Kidney (tissue), 14 donors: ENCODE results near the gene FAM20C. TPM values are rescaled to one million over a fixed set of nuclear protein-coding genes. Genes with fewer than 3 reads are reported as not detected.

Experiments used
- DNase-seq, 5 donors: peaks; one replicate each; pipeline ENCODE4 v3.0.0-alpha.2; 2013 to 2020
- FAIRE-seq: peaks from 2 replicates; lab custom pipeline; 2012; peaks lifted over from hg19 to GRCh38; lab: Jason Lieb, UNC
- H3K27ac ChIP-seq, 2 donors: one replicate each; pipeline ENCODE4 v1.7.0; 2013; ENCODE audit warnings: low read depth in 2 of 2, low read length in 2 of 2, inconsistent platforms in 1 of 2
- H3K27me3 ChIP-seq: one replicate; pipeline ENCODE4 v1.7.1; 2013; ENCODE audit warnings: low read length, inconsistent platforms; ENCODE audit not compliant: control insufficient read depth, insufficient read depth
- H3K36me3 ChIP-seq, 3 donors: one replicate each; pipeline versions ENCODE4 v1.7.0 to v1.7.1; 2013; ENCODE audit warnings: low read length in 3 of 3, control low read depth in 1 of 3, inconsistent platforms in 1 of 3; ENCODE audit not compliant: insufficient read depth in 3 of 3, control insufficient read depth in 2 of 3
- H3K4me1 ChIP-seq, 3 donors: one replicate each; pipeline versions ENCODE4 v1.7.0 to v1.7.1; 2013; ENCODE audit warnings: low read length in 3 of 3, inconsistent platforms in 1 of 3, low read depth in 1 of 3; ENCODE audit not compliant: control insufficient read depth in 2 of 3, insufficient read depth in 2 of 3
- H3K4me3 ChIP-seq, 3 donors: one replicate each; pipeline versions ENCODE4 v1.7.0 to v1.8.1; 2013; ENCODE audit warnings: low read length in 3 of 3, control low read depth in 1 of 3, inconsistent platforms in 1 of 3
- H3K9ac ChIP-seq, 3 donors: one replicate each; pipeline versions ENCODE4 v1.7.0 to v1.7.1; 2013; ENCODE audit warnings: low read length in 3 of 3, control low read depth in 1 of 3, inconsistent platforms in 1 of 3
- H3K9me3 ChIP-seq, 3 donors: one replicate each; pipeline versions ENCODE4 v1.7.0 to v1.7.1; 2013; ENCODE audit warnings: low read length in 3 of 3, control low read depth in 1 of 3, inconsistent platforms in 1 of 3; ENCODE audit not compliant: control insufficient read depth in 2 of 3, insufficient read depth in 1 of 3
- intact Hi-C: fragments of 100-400 bp; cut with DNase I; formaldehyde crosslinking; loops from one replicate; pipeline ENCODE4 v1.11.1; 2022
- polyA plus RNA-seq: library from polyadenylated mRNA; stranded (reverse); fragments of 350-450 nt; fragmentation: Illumina TruSeq; extraction: RNeasy Lipid Tissue Mini Kit (QIAGEN cat#74804); gene quantifications from one replicate; pipeline ENCODE4 v1.2.3, GENCODE V29; 2014; ENCODE audit warnings: low read depth, low replicate concordance; ENCODE audit not compliant: insufficient read depth
- total RNA-seq: library from RNA; stranded (reverse); fragmentation: NEBNext Ultra II Directional; extraction: Animal tissue kit (Norgen Biotek cat#: 25700); gene quantifications from one replicate; pipeline ENCODE4 v1.2.1, GENCODE V29; 2021
- TF ChIP-seq, protein P1 (sequence below): IDR thresholded peaks from 3 replicates; pipeline ENCODE4 v1.5.1; 2012; ENCODE audit warnings: mild to moderate bottlenecking, moderate library complexity, borderline replicate concordance; ENCODE audit not compliant: insufficient read depth; ENCODE audit errors: extremely low read depth
- donor health status: control.
- donor health status: control.
- donor health status: control.
- donor health status: control.
- donor health status: control.
- donor health status: DM: yes; HTN: yes; CAD: no.
- donor health status: Normal renal cell carcinoma (clear cell type).

FAM20C gene
- total and polyA plus RNA-seq, 2 donors from 2014 or later = 84.9 to 114 TPM

DNA sequence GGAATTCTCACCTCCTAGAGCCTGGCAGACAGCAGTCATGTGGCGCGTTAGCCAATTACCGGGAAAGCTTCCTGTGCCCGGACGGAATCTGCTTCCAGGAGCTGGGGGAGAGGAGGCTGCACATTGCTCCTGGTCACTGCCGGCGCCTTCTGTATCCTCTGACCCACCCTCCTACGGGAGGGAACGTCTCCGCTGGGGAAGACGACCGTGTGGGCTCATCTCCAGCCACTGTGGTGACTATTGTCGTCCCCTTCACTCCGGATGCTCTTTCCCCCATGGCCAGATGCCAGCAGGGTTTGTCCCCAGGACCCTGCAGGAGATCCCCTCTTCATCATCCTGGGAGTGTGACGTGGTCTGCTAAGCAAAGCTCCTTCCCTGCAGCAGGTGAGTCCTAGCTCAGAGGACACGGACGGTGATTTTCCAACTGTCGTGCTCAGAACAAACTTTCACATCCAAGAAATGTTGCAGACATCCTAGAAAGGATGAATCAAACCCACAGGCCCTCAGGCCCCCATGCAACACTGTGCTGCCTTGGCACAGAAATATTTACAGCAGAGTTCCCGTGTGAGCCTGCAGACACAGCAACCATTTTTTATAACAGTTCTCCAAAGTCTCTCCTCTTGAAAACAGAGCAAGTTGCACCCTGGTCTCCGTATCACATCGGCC is 29.6 kb upstream of the FAM20C start:
- Histone ChIP-seq H3K4me3 (no peak overlapping the region), H3K27ac (no peak overlapping the region), H3K36me3 (no peaks in the 10 kb centered on the region), H3K27me3 (no peaks in the 10 kb centered on the region), H3K9me3 (no peaks in the 10 kb centered on the region), H3K4me1 (peaks cover 0 to 14% (median 9%) of the 10 kb centered on the region in 3 donors), H3K9ac (no peak overlapping the region)
- intact Hi-C loops = no loop called here
- DNase-seq (peak in 4 of 5 donors; percentile 41 to 75 (median 58)), FAIRE-seq (no peak)
- TF ChIP-seq, protein P1, sequence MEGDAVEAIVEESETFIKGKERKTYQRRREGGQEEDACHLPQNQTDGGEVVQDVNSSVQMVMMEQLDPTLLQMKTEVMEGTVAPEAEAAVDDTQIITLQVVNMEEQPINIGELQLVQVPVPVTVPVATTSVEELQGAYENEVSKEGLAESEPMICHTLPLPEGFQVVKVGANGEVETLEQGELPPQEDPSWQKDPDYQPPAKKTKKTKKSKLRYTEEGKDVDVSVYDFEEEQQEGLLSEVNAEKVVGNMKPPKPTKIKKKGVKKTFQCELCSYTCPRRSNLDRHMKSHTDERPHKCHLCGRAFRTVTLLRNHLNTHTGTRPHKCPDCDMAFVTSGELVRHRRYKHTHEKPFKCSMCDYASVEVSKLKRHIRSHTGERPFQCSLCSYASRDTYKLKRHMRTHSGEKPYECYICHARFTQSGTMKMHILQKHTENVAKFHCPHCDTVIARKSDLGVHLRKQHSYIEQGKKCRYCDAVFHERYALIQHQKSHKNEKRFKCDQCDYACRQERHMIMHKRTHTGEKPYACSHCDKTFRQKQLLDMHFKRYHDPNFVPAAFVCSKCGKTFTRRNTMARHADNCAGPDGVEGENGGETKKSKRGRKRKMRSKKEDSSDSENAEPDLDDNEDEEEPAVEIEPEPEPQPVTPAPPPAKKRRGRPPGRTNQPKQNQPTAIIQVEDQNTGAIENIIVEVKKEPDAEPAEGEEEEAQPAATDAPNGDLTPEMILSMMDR = no peak

DNA sequence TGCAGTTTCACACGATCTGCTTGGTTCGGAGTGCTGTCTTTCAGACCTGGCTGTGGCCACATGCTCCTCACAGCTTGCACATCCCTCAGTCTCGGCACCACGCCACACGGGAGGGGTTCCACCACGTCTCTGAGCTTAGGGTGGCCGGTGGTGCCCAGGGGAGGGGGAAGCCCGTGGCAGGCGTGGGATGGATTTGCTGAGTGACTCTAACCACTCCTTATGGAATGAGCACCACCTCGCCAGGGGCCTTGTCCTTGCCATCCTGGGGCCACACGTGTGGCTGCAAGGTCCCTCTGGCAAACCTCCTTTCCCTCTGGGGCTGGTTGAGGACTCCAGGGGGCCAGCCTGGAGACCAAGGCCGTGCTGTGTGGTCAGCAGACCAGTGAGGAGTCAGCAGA is 29.1 kb upstream of the FAM20C start:
- H3K9me3 ChIP-seq = no peaks in the 10 kb centered on the region
- H3K4me1 ChIP-seq = peaks cover 0 to 14% (median 9%) of the 10 kb centered on the region in 3 donors
- no peak overlapping the region for H3K27ac ChIP-seq
- no peaks in the 10 kb centered on the region for H3K27me3 ChIP-seq
- TF ChIP-seq, protein P1 = no peak
- FAIRE-seq = no peak
- H3K9ac ChIP-seq = no peak overlapping the region
- peak in 1 of 5 donors; percentile 74 for DNase-seq
- intact Hi-C loops = no loop called here
- no peaks in the 10 kb centered on the region for H3K36me3 ChIP-seq
- H3K4me3 ChIP-seq = no peak overlapping the region

DNA sequence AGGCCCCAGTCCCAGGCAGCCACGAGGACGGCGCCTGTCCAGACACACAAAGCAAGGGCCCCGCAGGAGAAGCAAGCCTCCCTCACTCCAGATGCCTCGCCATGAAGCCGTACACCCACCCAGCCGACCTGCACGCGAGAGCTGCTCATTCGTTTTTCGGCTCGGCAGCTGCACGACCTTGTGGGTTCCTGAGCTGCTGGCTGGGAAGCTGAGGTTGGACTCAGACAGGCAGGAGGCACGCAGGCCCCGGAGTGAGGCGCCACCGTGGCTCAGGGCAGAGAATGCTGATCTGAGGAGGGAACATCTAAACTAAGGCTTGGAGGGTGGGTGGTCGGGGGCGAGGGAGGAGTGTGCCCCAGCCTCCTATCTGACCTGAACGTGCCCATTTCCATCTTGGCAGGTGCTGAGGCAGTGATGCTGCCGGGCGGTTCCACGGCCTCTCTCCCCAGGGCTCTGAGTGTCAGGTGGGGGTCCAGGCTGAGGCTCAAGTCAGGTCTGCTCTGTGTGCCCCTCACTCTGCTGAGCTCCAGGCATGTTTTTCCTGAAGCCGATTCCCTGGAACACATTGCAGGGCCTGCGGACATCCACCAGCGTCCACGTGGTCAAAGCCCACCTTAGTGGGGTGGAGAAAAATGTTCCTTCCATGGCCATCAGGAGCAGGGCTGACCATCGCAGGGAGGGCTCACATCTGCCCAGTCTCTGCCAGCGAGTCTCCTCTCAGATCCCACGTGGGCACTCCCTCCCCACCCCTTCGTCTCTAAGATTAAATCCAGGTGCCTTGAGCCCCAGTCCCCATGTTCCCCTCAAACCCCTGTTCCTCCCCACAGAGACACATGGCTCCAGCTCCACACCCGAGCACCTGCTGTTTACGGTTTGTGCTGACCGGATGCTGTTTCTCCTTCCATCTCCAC is 28.1 kb upstream of the FAM20C start:
- intact Hi-C loops = no loop called here
- TF ChIP-seq, protein P1 = no peak
- FAIRE-seq (no peak), DNase-seq (peak in 1 of 5 donors; percentile 75)
- Histone ChIP-seq H3K4me1 (peaks cover 0 to 14% (median 9%) of the 10 kb centered on the region in 3 donors), H3K4me3 (no peak overlapping the region), H3K27ac (peak overlapping the region in 1 of 2 donors; percentile 2), H3K9ac (no peak overlapping the region), H3K27me3 (no peaks in the 10 kb centered on the region), H3K36me3 (no peaks in the 10 kb centered on the region), H3K9me3 (no peaks in the 10 kb centered on the region)
